T-helper 2 cell treated with Interferon-gamma antibody and Interleukin-4, amounts not matched to agents 100 ng/mL and 5 ng/mL, for 36 hours (primary cell): ENCODE data around the gene ARMC10. TPM values are rescaled to one million over a fixed set of nuclear protein-coding genes. Genes with fewer than 3 reads are reported as not detected.

ENCODE experiments used
- total RNA-seq: library from RNA; stranded (reverse); gene quantifications from 2 replicates; pipeline ENCODE4 v1.2.3, GENCODE V29; 2022

Gene ARMC10
- total RNA-seq, 1 donor from 2014 or later: 33.8 TPM

Other genes starting within 250 kb of the ARMC10 start
- gene LRRC17, start 162.1 kb upstream of the ARMC10 start, total RNA-seq: 0.16 and 0.18 TPM in 2 replicates
- not detected in 2 replicates for gene FBXL13, start 344 bp upstream of the ARMC10 start, total RNA-seq
- gene NAPEPLD, start 74.0 kb downstream of the ARMC10 start, total RNA-seq: 12.7 and 13.2 TPM in 2 replicates
- 57.6 and 59.4 TPM in 2 replicates for gene PMPCB, start 222.3 kb downstream of the ARMC10 start, total RNA-seq